Liver (tissue), 9 donors: ENCODE results near the gene MXRA8. TPM values are rescaled to one million over a fixed set of nuclear protein-coding genes. Genes with fewer than 3 reads are reported as not detected.
A peak's percentile ranks its signal among the peaks of the same experiment; 100 is the strongest.

Source experiments
- DNase-seq: peaks from one replicate; pipeline ENCODE4 v3.0.0-alpha.2; 2017; ENCODE audit warnings: low spot score
- H3K27ac ChIP-seq, 2 donors: one replicate each; pipeline ENCODE4 v1.7.0; 2013; ENCODE audit warnings: inconsistent platforms in 2 of 2, low read length in 2 of 2, control low read depth in 1 of 2, low read depth in 1 of 2, mild to moderate bottlenecking in 1 of 2
- H3K27me3 ChIP-seq, 4 donors: one replicate each; pipeline versions ENCODE4 v1.6.1 to v1.7.0; 2013; ENCODE audit warnings: low read length in 3 of 4, inconsistent platforms in 1 of 4, mild to moderate bottlenecking in 1 of 4, moderate library complexity in 1 of 4; ENCODE audit not compliant: control insufficient read depth in 4 of 4, insufficient read depth in 4 of 4
- H3K36me3 ChIP-seq, 4 donors: one replicate each; pipeline versions ENCODE4 v1.6.1 to v1.7.0; 2013; ENCODE audit warnings: low read length in 3 of 4, mild to moderate bottlenecking in 3 of 4, low read depth in 1 of 4, moderate library complexity in 1 of 4; ENCODE audit not compliant: control insufficient read depth in 4 of 4, insufficient read depth in 3 of 4
- H3K4me1 ChIP-seq, 4 donors: one replicate each; pipeline versions ENCODE4 v1.6.1 to v1.7.0; 2013; ENCODE audit warnings: low read length in 3 of 4, mild to moderate bottlenecking in 3 of 4, moderate library complexity in 1 of 4; ENCODE audit not compliant: control insufficient read depth in 4 of 4, insufficient read depth in 4 of 4
- H3K4me3 ChIP-seq, 3 donors: one replicate each; pipeline versions ENCODE4 v1.6.1 to v1.7.0; 2013; ENCODE audit warnings: low read length in 3 of 3, control low read depth in 1 of 3, low read depth in 1 of 3, mild to moderate bottlenecking in 1 of 3
- H3K9ac ChIP-seq, 2 donors: one replicate each; pipeline ENCODE4 v1.7.0; 2013; ENCODE audit warnings: low read length in 2 of 2, mild to moderate bottlenecking in 2 of 2, moderate library complexity in 2 of 2, control low read depth in 1 of 2, low read depth in 1 of 2
- H3K9me3 ChIP-seq, 4 donors: one replicate each; pipeline versions ENCODE4 v1.6.1 to v1.7.0; 2013; ENCODE audit warnings: low read length in 3 of 4; ENCODE audit not compliant: control insufficient read depth in 4 of 4
- EGR1 ChIP-seq, 2 donors: IDR thresholded peaks; 2 replicates each; pipeline ENCODE4 v1.6.1; 2016 to 2018; ENCODE audit warnings: antibody characterized with exemption in 2 of 2, low read depth in 2 of 2
- FOXA1 ChIP-seq: IDR thresholded peaks from 2 replicates; pipeline ENCODE4 v1.6.1; 2016; ENCODE audit warnings: antibody characterized with exemption
- FOXA2 ChIP-seq: IDR thresholded peaks from 2 replicates; pipeline ENCODE4 v1.6.1; 2016; ENCODE audit warnings: antibody characterized with exemption
- GABPA ChIP-seq, 2 donors: IDR thresholded peaks in 1 of 2; conservative IDR thresholded peaks in 1 of 2; 2 replicates each; pipeline ENCODE4 v1.6.1; 2016; ENCODE audit warnings: antibody characterized with exemption in 2 of 2, mild to moderate bottlenecking in 1 of 2, moderate library complexity in 1 of 2
- HNF4A ChIP-seq, 2 donors: conservative IDR thresholded peaks; 2 replicates each; pipeline ENCODE4 v1.6.1; 2016; ENCODE audit warnings: antibody characterized with exemption in 2 of 2, mild to moderate bottlenecking in 2 of 2
- HNF4G ChIP-seq: IDR thresholded peaks from 2 replicates; pipeline ENCODE4 v1.6.1; 2016; ENCODE audit warnings: antibody characterized with exemption
- JUND ChIP-seq, 2 donors: IDR thresholded peaks; 2 replicates each; pipeline ENCODE4 v1.6.1; 2016; ENCODE audit warnings: antibody characterized with exemption in 2 of 2
- NR2F2 ChIP-seq: IDR thresholded peaks from 2 replicates; pipeline ENCODE4 v1.6.1; 2016; ENCODE audit warnings: antibody characterized with exemption
- RAD21 ChIP-seq, 2 donors: IDR thresholded peaks; 2 replicates each; pipeline ENCODE4 v1.6.1; 2016; ENCODE audit warnings: antibody characterized with exemption in 2 of 2, mild to moderate bottlenecking in 2 of 2
- RXRA ChIP-seq, 2 donors: IDR thresholded peaks; 2 replicates each; pipeline ENCODE4 v1.6.1; 2017 to 2018; ENCODE audit warnings: antibody characterized with exemption in 2 of 2, mild to moderate bottlenecking in 1 of 2
- SP1 ChIP-seq: IDR thresholded peaks from 2 replicates; pipeline ENCODE4 v1.6.1; 2018; ENCODE audit warnings: antibody characterized with exemption, mild to moderate bottlenecking
- TAF1 ChIP-seq: conservative IDR thresholded peaks from 2 replicates; pipeline ENCODE4 v1.6.1; 2016; ENCODE audit warnings: antibody characterized with exemption, mild to moderate bottlenecking
- YY1 ChIP-seq: IDR thresholded peaks from 2 replicates; pipeline ENCODE4 v1.6.1; 2016; ENCODE audit warnings: antibody characterized with exemption, mild to moderate bottlenecking
- ZBTB33 ChIP-seq: IDR thresholded peaks from 2 replicates; pipeline ENCODE4 v1.6.1; 2016; ENCODE audit warnings: antibody characterized with exemption
- WGBS: extraction: QIAGEN DNeasy Blood & Tissue Kit; methylation state at CpG from one replicate; pipeline ENCODE4 v1.1.7; 2013; 5-methylcytosine and 5-hydroxymethylcytosine counted together
- polyA plus RNA-seq, 2 donors: library from polyadenylated mRNA; stranded (reverse) in 1 of 2; unstranded in 1 of 2; fragments of 200-250 nt in 1 of 2; fragments of >200 nt in 1 of 2; fragmentation: Nextera tagmentation in 1 of 2; extraction: Ambion mirVana in 1 of 2; gene quantifications; one replicate each; pipeline versions ENCODE4 v1.2.1 to v1.2.3, GENCODE V29; 2013 to 2015
- total RNA-seq, 2 donors: library from RNA; depleted of rRNA; stranded (reverse); fragments of >200 nt; gene quantifications; one replicate each; pipeline ENCODE4 v1.2.3, GENCODE V29; 2014
- TF ChIP-seq, protein P1 (sequence below): IDR thresholded peaks from 2 replicates; pipeline ENCODE4 v1.6.1; 2016; ENCODE audit warnings: antibody characterized with exemption
- TF ChIP-seq, protein P2 (sequence below): fragments of 150-350 bp; IDR thresholded peaks from 2 replicates; pipeline ENCODE4 v1.5.1; 2017; ENCODE audit warnings: improper control_type of control experiment, low read depth, low read length; ENCODE audit not compliant: missing input control
- TF ChIP-seq, protein P3 (sequence below): IDR thresholded peaks from 2 replicates; pipeline ENCODE4 v1.6.1; 2016; ENCODE audit warnings: antibody characterized with exemption
- TF ChIP-seq, protein P4 (sequence below): IDR thresholded peaks from 2 replicates; pipeline ENCODE4 v1.6.1; 2016; ENCODE audit warnings: antibody characterized with exemption, mild to moderate bottlenecking
- donor health status: healthy.
- donor health status: healthy.
- donor health status: healthy.
- donor health status: healthy.
- donor health status: healthy.

The MXRA8 gene
- total and polyA plus RNA-seq, 4 donors, result 1.8 to 5.9 (median 4.2) TPM

- Histone ChIP-seq H3K36me3 (no peaks in the 10 kb centered on the region), H3K27ac (no peak overlapping the region), H3K9ac (no peak overlapping the region), H3K9me3 (no peaks in the 10 kb centered on the region), H3K27me3 (peaks cover 0 to 2% (median 0%) of the 10 kb centered on the region in 4 donors), H3K4me1 (peaks cover 0 to 25% (median 4%) of the 10 kb centered on the region in 4 donors), H3K4me3 (no peak overlapping the region)
- no peak for TF ChIP-seq NR2F2
- TF ChIP-seq JUND (IDR thresholded peaks at IDR 0.05), result no peak
- no peak for TF ChIP-seq FOXA1
- TF ChIP-seq, protein P1, sequence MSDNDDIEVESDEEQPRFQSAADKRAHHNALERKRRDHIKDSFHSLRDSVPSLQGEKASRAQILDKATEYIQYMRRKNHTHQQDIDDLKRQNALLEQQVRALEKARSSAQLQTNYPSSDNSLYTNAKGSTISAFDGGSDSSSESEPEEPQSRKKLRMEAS, result no peak
- TF ChIP-seq ZBTB33, result no peak
- no peak for TF ChIP-seq HNF4G
- TF ChIP-seq TAF1, result no peak
- no peak for TF ChIP-seq YY1
- no peak for TF ChIP-seq FOXA2
- TF ChIP-seq HNF4A (conservative IDR thresholded peaks at IDR 0.05), result no peak
- WGBS, result 55% methylated on average over 8 of the region's 8 CpGs
- DNase-seq, result no peak
These were observed 2.1 kb downstream of the MXRA8 start for GRCh38 chr1:1356166-1356795.

DNA sequence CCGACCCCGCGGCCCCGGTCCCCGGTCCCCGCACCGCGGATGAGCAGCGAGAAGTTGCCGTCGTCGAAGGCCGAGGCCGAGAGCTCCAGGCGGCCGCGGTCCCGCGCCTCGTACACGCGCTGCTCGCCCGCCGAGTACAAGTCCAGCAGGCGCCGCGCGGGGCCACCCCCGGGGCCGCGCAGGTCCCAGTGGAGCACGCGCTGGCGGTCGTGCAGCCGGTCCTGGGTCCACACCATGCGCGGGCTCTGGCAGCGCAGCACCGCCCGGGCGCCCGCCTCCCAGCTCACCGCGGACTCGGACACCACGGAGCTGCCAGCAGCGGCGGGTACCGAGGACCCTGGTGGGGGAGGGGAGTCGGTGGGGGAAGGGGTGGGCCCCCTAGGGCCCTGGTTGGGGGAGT lies 2.9 kb downstream of the MXRA8 start:
- TF ChIP-seq, protein P2, sequence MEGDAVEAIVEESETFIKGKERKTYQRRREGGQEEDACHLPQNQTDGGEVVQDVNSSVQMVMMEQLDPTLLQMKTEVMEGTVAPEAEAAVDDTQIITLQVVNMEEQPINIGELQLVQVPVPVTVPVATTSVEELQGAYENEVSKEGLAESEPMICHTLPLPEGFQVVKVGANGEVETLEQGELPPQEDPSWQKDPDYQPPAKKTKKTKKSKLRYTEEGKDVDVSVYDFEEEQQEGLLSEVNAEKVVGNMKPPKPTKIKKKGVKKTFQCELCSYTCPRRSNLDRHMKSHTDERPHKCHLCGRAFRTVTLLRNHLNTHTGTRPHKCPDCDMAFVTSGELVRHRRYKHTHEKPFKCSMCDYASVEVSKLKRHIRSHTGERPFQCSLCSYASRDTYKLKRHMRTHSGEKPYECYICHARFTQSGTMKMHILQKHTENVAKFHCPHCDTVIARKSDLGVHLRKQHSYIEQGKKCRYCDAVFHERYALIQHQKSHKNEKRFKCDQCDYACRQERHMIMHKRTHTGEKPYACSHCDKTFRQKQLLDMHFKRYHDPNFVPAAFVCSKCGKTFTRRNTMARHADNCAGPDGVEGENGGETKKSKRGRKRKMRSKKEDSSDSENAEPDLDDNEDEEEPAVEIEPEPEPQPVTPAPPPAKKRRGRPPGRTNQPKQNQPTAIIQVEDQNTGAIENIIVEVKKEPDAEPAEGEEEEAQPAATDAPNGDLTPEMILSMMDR, result no peak
- TF ChIP-seq TAF1, result no peak
- TF ChIP-seq FOXA1, result no peak
- TF ChIP-seq, protein P3, sequence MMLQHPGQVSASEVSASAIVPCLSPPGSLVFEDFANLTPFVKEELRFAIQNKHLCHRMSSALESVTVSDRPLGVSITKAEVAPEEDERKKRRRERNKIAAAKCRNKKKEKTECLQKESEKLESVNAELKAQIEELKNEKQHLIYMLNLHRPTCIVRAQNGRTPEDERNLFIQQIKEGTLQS, result no peak
- TF ChIP-seq SP1, result no peak
- no peak for TF ChIP-seq HNF4G
- TF ChIP-seq EGR1 (IDR thresholded peaks at IDR 0.05; ENCODE audit: low read depth in 2 of 2), result no peak
- no peak for TF ChIP-seq ZBTB33
- TF ChIP-seq GABPA (IDR thresholded peaks at IDR 0.05 in 1 of 2, conservative IDR thresholded peaks at IDR 0.05 in 1 of 2), result no peak
- TF ChIP-seq, protein P1, result no peak
- no peak for TF ChIP-seq FOXA2
- TF ChIP-seq, protein P4, sequence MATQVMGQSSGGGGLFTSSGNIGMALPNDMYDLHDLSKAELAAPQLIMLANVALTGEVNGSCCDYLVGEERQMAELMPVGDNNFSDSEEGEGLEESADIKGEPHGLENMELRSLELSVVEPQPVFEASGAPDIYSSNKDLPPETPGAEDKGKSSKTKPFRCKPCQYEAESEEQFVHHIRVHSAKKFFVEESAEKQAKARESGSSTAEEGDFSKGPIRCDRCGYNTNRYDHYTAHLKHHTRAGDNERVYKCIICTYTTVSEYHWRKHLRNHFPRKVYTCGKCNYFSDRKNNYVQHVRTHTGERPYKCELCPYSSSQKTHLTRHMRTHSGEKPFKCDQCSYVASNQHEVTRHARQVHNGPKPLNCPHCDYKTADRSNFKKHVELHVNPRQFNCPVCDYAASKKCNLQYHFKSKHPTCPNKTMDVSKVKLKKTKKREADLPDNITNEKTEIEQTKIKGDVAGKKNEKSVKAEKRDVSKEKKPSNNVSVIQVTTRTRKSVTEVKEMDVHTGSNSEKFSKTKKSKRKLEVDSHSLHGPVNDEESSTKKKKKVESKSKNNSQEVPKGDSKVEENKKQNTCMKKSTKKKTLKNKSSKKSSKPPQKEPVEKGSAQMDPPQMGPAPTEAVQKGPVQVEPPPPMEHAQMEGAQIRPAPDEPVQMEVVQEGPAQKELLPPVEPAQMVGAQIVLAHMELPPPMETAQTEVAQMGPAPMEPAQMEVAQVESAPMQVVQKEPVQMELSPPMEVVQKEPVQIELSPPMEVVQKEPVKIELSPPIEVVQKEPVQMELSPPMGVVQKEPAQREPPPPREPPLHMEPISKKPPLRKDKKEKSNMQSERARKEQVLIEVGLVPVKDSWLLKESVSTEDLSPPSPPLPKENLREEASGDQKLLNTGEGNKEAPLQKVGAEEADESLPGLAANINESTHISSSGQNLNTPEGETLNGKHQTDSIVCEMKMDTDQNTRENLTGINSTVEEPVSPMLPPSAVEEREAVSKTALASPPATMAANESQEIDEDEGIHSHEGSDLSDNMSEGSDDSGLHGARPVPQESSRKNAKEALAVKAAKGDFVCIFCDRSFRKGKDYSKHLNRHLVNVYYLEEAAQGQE, result no peak
- no peak for TF ChIP-seq RAD21 (IDR thresholded peaks at IDR 0.05)
- TF ChIP-seq JUND (IDR thresholded peaks at IDR 0.05), result no peak
- TF ChIP-seq HNF4A (conservative IDR thresholded peaks at IDR 0.05), result no peak
- TF ChIP-seq YY1, result no peak
- no peak for TF ChIP-seq NR2F2
- TF ChIP-seq RXRA (IDR thresholded peaks at IDR 0.05), result no peak
- Histone ChIP-seq H3K9me3 (no peaks in the 10 kb centered on the region), H3K27me3 (peaks cover 0 to 2% (median 0%) of the 10 kb centered on the region in 4 donors), H3K36me3 (no peaks in the 10 kb centered on the region), H3K4me3 (peak overlapping the region in 1 of 3 donors; percentile 17), H3K4me1 (peaks cover 0 to 25% (median 4%) of the 10 kb centered on the region in 4 donors), H3K9ac (no peak overlapping the region), H3K27ac (no peak overlapping the region)
- 4% methylated on average over 52 of the region's 52 CpGs for WGBS
- DNase-seq, result no peak
